Activated CD8-positive, alpha-beta T cell treated with anti-CD3 and anti-CD28 coated beads, Interleukin-2, amount 10 ng/mL, durations not matched to agents 7 days and 5 days (primary cell): ENCODE results near the gene METAP1D. TPM values are rescaled to one million over a fixed set of nuclear protein-coding genes. Genes with fewer than 3 reads are reported as not detected.
"Not testable (repeated sequence)": the region's sequence is repeated elsewhere in the genome, so short reads cannot be mapped to it uniquely, and the experiment has no call there.

Source experiments
- ATAC-seq: fragments of 150-1000 bp; cut with Tn5 transposase; one replicate; pipeline ENCODE4 v1.10.0; 2021; ENCODE audit warnings: moderate library complexity
- CTCF ChIA-PET: fragments of 350-600 bp; sonication (Branson Sonifier 250); formaldehyde crosslinking; loops from one replicate; lab custom pipeline; 2021; ENCODE audit warnings: antibody characterized with exemption; lab: Charles Lee
- POLR2A ChIA-PET: fragments of 350-600 bp; sonication (Branson Sonifier 250); formaldehyde crosslinking; loops from one replicate; lab custom pipeline; 2021; ENCODE audit warnings: antibody characterized with exemption; lab: Charles Lee
- DNase-seq: peaks from one replicate; pipeline ENCODE4 v3.0.0-alpha.2; 2020
- H3K27ac Mint-ChIP-seq: one replicate; pipeline ENCODE4 v1.8.0; 2021; ENCODE audit warnings: mild to moderate bottlenecking, mixed read lengths
- H3K27me3 Mint-ChIP-seq: one replicate; pipeline ENCODE4 v1.8.0; 2021; ENCODE audit warnings: low read depth, mixed read lengths
- H3K36me3 Mint-ChIP-seq: one replicate; pipeline ENCODE4 v1.8.0; 2021; ENCODE audit warnings: low read depth, mixed read lengths
- H3K4me1 Mint-ChIP-seq: one replicate; pipeline ENCODE4 v1.8.0; 2021; ENCODE audit warnings: low read depth, mixed read lengths
- H3K4me3 Mint-ChIP-seq: one replicate; pipeline ENCODE4 v1.8.0; 2021; ENCODE audit warnings: mild to moderate bottlenecking, mixed read lengths
- H3K9me3 Mint-ChIP-seq: one replicate; pipeline ENCODE4 v1.8.0; 2022; ENCODE audit warnings: mixed read lengths; ENCODE audit not compliant: insufficient read depth
- total RNA-seq, 2 experiments: library from RNA; stranded (reverse); gene quantifications; one replicate each; pipeline ENCODE4 v1.2.3, GENCODE V29; 2021

The METAP1D gene
- total RNA-seq, 2 experiments from 2014 or later: 3.9 to 6.0 TPM

- no peaks in the 10 kb centered on the region for H3K9me3 Mint-ChIP-seq
- DNase-seq (no peak), ATAC-seq (no peak)
- H3K27ac Mint-ChIP-seq: no peak overlapping the region
- no peak overlapping the region for H3K4me3 Mint-ChIP-seq
- H3K36me3 Mint-ChIP-seq: no peaks in the 10 kb centered on the region
- ChIA-PET CTCF (interaction anchor here (1.0 to 1.7 kb wide), 2 partner anchors 17 to 98 kb away, joined by 3 to 7 read pairs; no protein-coding TSS in a partner anchor), POLR2A (interaction anchor here (0.6 kb wide), 1 partner anchor 176 kb away, joined by 3 read pairs; no protein-coding TSS in a partner anchor)
- peaks cover 58% of the 10 kb centered on the region for H3K27me3 Mint-ChIP-seq
- H3K4me1 Mint-ChIP-seq: peaks cover 22% of the 10 kb centered on the region
These were observed 110.4 kb downstream of the METAP1D start for GRCh38 chr2:172109988-172110811.

DNA sequence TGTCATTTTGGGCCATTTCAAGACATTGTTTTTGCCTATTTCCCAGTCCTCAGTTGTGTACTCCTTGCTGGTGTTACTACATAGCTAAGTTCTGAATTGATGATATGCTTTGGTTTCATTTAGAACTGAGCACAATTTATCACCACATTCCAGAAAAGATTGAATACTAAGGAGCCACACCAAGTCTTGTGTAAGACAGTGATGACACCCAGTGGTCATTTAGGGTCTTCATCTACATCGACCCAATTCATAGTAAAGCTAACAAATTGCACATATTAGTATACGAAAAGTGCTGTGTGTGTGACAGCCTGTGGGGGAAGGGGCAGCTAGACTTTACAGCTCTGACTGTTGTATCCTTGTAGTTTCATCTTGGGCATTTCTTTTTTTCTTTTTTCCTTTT lies 113.9 kb downstream of the METAP1D start:
- DNase-seq: no peak
- Mint-ChIP-seq H3K4me3 (no peak overlapping the region), H3K27ac (no peak overlapping the region), H3K36me3 (no peaks in the 10 kb centered on the region), H3K9me3 (no peaks in the 10 kb centered on the region), H3K27me3 (peaks cover 37% of the 10 kb centered on the region), H3K4me1 (no peaks in the 10 kb centered on the region)
- ChIA-PET CTCF (interaction anchor here (0.7 to 4.4 kb wide), 12 partner anchors 8 to 420 kb away, joined by 3 to 28 read pairs (median 4); partner anchors contain the start of gene DLX2), POLR2A (no interaction called here)
- ATAC-seq: no peak

DNA sequence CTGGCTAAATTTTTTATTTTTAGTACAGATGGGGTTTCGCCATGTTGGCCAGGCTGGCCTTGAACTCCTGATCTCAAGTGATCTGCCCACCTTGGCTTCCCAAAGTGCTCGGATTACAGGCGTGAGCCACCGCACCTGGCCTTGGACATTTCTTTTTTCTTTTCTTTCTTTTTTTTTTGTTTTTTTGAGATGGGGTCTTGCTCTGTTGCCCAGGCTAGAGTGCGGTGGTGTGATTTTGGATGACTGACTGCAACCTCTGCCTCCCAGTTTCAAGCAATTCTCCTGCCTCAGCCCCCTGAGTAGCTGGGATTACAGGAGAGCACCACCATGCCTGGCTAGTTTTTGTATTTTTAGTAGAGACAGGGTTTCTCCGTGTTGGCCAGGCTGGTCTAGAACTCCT lies 114.4 kb downstream of the METAP1D start:
- DNase-seq, H3K4me1 Mint-ChIP-seq, H3K36me3 Mint-ChIP-seq, H3K27ac Mint-ChIP-seq, POLR2A ChIA-PET, H3K4me3 Mint-ChIP-seq, ATAC-seq, H3K9me3 Mint-ChIP-seq: not testable (repeated sequence)
- H3K27me3 Mint-ChIP-seq: peaks cover 38% of the 10 kb centered on the region
- CTCF ChIA-PET: interaction anchor here (0.7 to 4.4 kb wide), 10 partner anchors 9 to 421 kb away, joined by 3 to 28 read pairs (median 4); partner anchors contain the start of gene DLX2

DNA sequence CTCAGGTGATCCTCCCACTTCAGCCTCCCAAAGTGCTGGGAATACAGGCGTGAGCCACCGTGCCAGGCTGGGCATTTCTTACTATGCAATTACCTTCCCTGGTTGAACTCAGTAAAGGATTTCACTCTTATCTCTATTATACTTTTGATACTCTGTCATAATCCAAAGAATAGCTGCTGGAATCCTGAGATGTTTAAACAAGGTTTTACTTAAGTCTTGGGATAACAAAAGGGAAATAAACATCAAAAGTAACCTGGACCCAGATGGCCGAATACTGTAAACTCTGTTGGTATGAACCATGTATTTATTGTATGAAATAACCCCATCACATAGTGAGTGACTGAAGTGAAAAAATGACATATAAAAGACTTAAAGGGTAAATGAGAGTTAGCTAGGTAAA lies 114.8 kb downstream of the METAP1D start:
- H3K4me1 Mint-ChIP-seq: no peaks in the 10 kb centered on the region
- peaks cover 35% of the 10 kb centered on the region for H3K27me3 Mint-ChIP-seq
- no peaks in the 10 kb centered on the region for H3K9me3 Mint-ChIP-seq
- no peak overlapping the region for H3K4me3 Mint-ChIP-seq
- ATAC-seq (no peak), DNase-seq (no peak)
- H3K36me3 Mint-ChIP-seq: no peaks in the 10 kb centered on the region
- ChIA-PET CTCF (interaction anchor here (0.9 to 4.4 kb wide), 7 partner anchors 9 to 541 kb away, joined by 3 to 28 read pairs (median 4); partner anchors contain the start of gene DLX2), POLR2A (no interaction called here)
- H3K27ac Mint-ChIP-seq: no peak overlapping the region

GRCh38 chr2:172116107-172116506 lies 116.4 kb downstream of the METAP1D start:
- Mint-ChIP-seq H3K9me3 (no peaks in the 10 kb centered on the region), H3K36me3 (no peaks in the 10 kb centered on the region), H3K4me1 (no peaks in the 10 kb centered on the region), H3K4me3 (no peak overlapping the region), H3K27ac (no peak overlapping the region), H3K27me3 (peaks cover 29% of the 10 kb centered on the region)
- POLR2A ChIA-PET: no interaction called here
- CTCF ChIA-PET: interaction anchor here (1.1 to 4.4 kb wide), 6 partner anchors 11 to 414 kb away, joined by 3 to 28 read pairs (median 12); partner anchors contain the start of gene DLX2
- no peak for ATAC-seq
- no peak for DNase-seq

DNA sequence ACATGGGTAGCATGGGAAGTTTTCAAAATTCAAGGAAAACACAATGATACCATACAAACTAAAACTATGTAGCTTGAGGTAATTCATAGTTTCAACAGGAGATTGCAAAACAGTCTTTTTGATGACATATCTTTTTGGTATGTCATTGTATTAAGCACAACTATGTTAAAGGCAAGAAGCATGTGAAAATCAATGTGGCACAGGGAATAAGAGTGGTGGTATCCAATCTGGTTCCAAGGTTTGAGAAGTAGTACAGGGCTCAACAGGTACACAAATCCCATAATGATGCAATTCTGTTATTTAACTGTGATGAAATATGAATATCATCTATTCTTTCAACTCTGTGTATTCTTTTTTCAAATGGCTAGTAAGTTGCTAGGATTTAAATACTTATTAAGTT lies 119.3 kb downstream of the METAP1D start:
- DNase-seq (no peak), ATAC-seq (no peak)
- Mint-ChIP-seq H3K4me1 (no peaks in the 10 kb centered on the region), H3K4me3 (no peak overlapping the region), H3K36me3 (no peaks in the 10 kb centered on the region), H3K9me3 (no peaks in the 10 kb centered on the region), H3K27me3 (peaks cover 15% of the 10 kb centered on the region), H3K27ac (no peak overlapping the region)
- ChIA-PET CTCF (interaction anchor here (1.0 to 1.3 kb wide), 2 partner anchors 8 to 545 kb away, joined by 3 to 5 read pairs; no protein-coding TSS in a partner anchor), POLR2A (no interaction called here)

DNA sequence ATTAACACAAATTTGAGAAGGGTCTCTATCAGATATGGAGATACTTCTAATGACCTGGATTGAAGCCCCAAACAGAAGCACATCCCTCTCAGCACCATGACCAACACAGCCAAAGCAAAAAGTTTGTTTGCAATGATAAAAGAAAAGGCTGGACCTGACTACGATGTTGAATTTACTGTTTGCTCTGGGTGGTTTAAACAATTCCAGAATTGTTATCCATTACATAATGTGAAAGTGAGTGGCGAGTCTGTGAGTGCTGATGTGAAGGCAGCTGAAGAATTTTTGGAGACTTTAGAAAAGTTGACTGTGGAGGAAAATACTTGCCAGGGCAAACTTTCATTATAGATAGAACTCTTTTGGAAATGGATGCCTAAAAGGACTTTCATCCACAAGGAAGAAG lies 120.4 kb downstream of the METAP1D start:
- Mint-ChIP-seq H3K27ac (no peak overlapping the region), H3K4me3 (no peak overlapping the region), H3K4me1 (no peaks in the 10 kb centered on the region), H3K36me3 (no peaks in the 10 kb centered on the region), H3K9me3 (no peaks in the 10 kb centered on the region), H3K27me3 (peaks cover 10% of the 10 kb centered on the region)
- DNase-seq (no peak), ATAC-seq (no peak)
- ChIA-PET CTCF (interaction anchor here (1.7 kb wide), 1 partner anchor 345 kb away, joined by 4 read pairs; no protein-coding TSS in a partner anchor), POLR2A (no interaction called here)

GRCh38 chr2:172128484-172128883 lies 128.7 kb downstream of the METAP1D start:
- ATAC-seq: no peak
- POLR2A ChIA-PET: no interaction called here
- no peak overlapping the region for H3K27ac Mint-ChIP-seq
- no peaks in the 10 kb centered on the region for H3K9me3 Mint-ChIP-seq
- H3K27me3 Mint-ChIP-seq: peaks cover 10% of the 10 kb centered on the region
- H3K36me3 Mint-ChIP-seq: no peaks in the 10 kb centered on the region
- no peak overlapping the region for H3K4me3 Mint-ChIP-seq
- no peak for DNase-seq
- CTCF ChIA-PET: interaction anchor here (0.8 to 4.2 kb wide), 4 partner anchors 11 to 424 kb away, joined by 3 to 55 read pairs (median 6); no protein-coding TSS in a partner anchor
- H3K4me1 Mint-ChIP-seq: no peaks in the 10 kb centered on the region

- no peak for ATAC-seq
- POLR2A ChIA-PET: no interaction called here
These were observed 129.7 kb downstream of the METAP1D start for GRCh38 chr2:172129404-172129803.

More at GRCh38 chr2:172129404-172129803, 129.7 kb downstream of the METAP1D start:
- H3K4me3 Mint-ChIP-seq: no peak overlapping the region
- CTCF ChIA-PET: interaction anchor here (1.2 to 4.2 kb wide), 2 partner anchors 333 to 425 kb away, joined by 3 to 55 read pairs; no protein-coding TSS in a partner anchor
- no peaks in the 10 kb centered on the region for H3K36me3 Mint-ChIP-seq
- no peaks in the 10 kb centered on the region for H3K4me1 Mint-ChIP-seq
- no peaks in the 10 kb centered on the region for H3K9me3 Mint-ChIP-seq
- H3K27ac Mint-ChIP-seq: no peak overlapping the region
- peaks cover 11% of the 10 kb centered on the region for H3K27me3 Mint-ChIP-seq
- DNase-seq: no peak

Other genes with a start within 250 kb of the METAP1D start
- gene SLC25A12, start 105.7 kb upstream of the METAP1D start, total RNA-seq: 10 to 100 TPM; 27.4 to 28.9 TPM
- gene HAT1, start 77.5 kb upstream of the METAP1D start, total RNA-seq: 10 to 100 TPM; 75.5 to 77.3 TPM
- not detected for gene DLX1, start 85.6 kb downstream of the METAP1D start, total RNA-seq
- not detected for gene DLX2, start 102.9 kb downstream of the METAP1D start, total RNA-seq